Muscle of leg (tissue), 11 donors: Measurements from ENCODE around the gene SFRP2. TPM values are rescaled to one million over a fixed set of nuclear protein-coding genes. Genes with fewer than 3 reads are reported as not detected.

Source experiments
- DNase-seq: peaks from one replicate; pipeline ENCODE4 v3.0.0; 2013
- H3K27ac ChIP-seq: one replicate; pipeline ENCODE4 v1.5.1; 2013; ENCODE audit warnings: mild to moderate bottlenecking, low read length, control low read depth
- H3K27me3 ChIP-seq: one replicate; pipeline ENCODE4 v1.6.1; 2013; ENCODE audit warnings: low read length; ENCODE audit not compliant: control insufficient read depth, insufficient read depth
- H3K36me3 ChIP-seq: one replicate; pipeline ENCODE4 v1.6.1; 2013; ENCODE audit warnings: low read length; ENCODE audit not compliant: control insufficient read depth, insufficient read depth
- H3K4me1 ChIP-seq: one replicate; pipeline ENCODE4 v1.6.1; 2013; ENCODE audit warnings: low read length; ENCODE audit not compliant: control insufficient read depth, insufficient read depth
- H3K4me3 ChIP-seq: one replicate; pipeline ENCODE4 v1.5.1; 2013; ENCODE audit warnings: low read length, control low read depth
- H3K9me3 ChIP-seq: replicated peaks from 2 replicates; pipeline ENCODE4 v1.6.1; 2013; ENCODE audit warnings: low read depth, low read length; ENCODE audit not compliant: control insufficient read depth
- WGBS: methylation state at CpG from one replicate; pipeline ENCODE4 v1.1.5; 2013; ENCODE audit warnings: missing lambda C conversion rate; ENCODE audit not compliant: insufficient coverage; 5-methylcytosine and 5-hydroxymethylcytosine counted together
- polyA plus RNA-seq, 8 donors: library from polyadenylated mRNA; unstranded; fragments of 120-200 nt; gene quantifications; one replicate each; pipeline versions ENCODE4 v1.2.1 to v1.2.3, GENCODE V29; 2013; ENCODE audit warnings: inconsistent platforms in 1 of 8, low replicate concordance in 1 of 8; ENCODE audit not compliant: insufficient read length in 8 of 8, insufficient read depth in 1 of 8
- total RNA-seq: library from RNA; stranded (reverse); fragments of 120-200 nt; gene quantifications from one replicate; pipeline ENCODE4 v1.2.4, GENCODE V29; 2013

Gene SFRP2
- total and polyA plus RNA-seq, 9 donors, result 33.7 to 136 (median 70.1) TPM

DNA sequence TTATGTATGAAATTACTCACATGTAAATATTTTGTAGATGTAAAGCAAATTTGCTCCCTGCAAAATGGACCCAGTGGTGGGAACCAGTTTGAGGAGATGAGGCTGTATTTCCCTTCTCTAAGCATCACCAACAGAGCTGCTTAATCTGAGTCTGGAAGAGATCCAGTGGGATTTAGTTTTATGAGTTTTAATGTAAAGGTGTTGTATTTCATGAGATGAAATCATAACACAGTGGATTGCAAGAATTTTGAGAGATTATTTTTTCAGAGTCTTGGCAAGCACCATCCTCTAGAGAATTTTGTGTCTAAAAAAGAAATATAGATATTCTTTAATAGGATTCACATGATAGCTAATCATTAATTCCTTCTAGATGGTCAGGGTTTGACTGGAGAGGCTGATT is 35.6 kb upstream of the SFRP2 start:
- Histone ChIP-seq H3K4me3 (no peak overlapping the region), H3K4me1 (no peaks in the 10 kb centered on the region)
- DNase-seq, result peak; percentile 78

DNA sequence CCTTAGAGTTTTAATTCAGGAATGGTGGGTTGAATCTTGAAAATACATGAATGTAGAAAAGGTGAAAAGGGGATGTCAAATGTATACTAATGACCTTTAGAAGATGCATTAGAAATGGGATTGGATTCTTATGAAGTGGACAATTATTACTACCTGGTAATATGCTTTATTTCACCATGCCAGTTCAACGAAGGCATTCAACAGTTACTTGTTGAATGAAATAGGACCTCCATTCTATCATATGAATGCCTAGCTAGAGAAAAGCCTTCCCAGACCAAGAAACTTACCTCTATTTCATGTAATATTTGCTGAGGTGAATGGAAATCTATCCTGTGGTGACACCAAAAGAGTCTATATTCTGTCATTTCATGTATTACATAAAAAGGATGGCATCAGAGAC is 34.6 kb upstream of the SFRP2 start:
- Histone ChIP-seq H3K27ac (no peak overlapping the region), H3K4me3 (no peak overlapping the region), H3K27me3 (no peaks in the 10 kb centered on the region), H3K9me3 (no peaks in the 10 kb centered on the region), H3K36me3 (no peaks in the 10 kb centered on the region), H3K4me1 (no peaks in the 10 kb centered on the region)
- no CpG with 5 or more reads among the region's 1 CpG for WGBS
- no peak for DNase-seq

More for the DNA sequence above, 35.6 kb upstream of the SFRP2 start:
- Histone ChIP-seq H3K36me3 (no peaks in the 10 kb centered on the region), H3K9me3 (no peaks in the 10 kb centered on the region), H3K27ac (no peak overlapping the region), H3K27me3 (no peaks in the 10 kb centered on the region)

DNA sequence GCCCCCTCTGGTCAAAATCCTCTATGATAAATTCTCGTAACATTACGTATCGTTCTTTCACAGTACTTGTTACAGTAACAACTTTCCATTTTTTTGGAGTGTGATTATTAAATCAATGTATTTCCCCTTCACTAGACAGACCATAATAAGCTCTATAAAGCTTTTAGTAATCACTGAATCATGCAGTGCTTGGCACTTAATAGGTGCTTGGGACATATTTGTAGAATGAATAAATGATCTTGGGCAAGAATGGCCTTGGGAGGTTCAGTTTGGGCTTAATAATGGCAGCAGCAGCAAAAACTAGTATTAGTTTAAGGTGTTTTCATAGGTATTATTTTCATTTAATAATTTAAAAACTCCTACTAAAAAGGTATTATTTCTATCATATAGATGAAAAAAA is 33.4 kb upstream of the SFRP2 start:
- no CpG with 5 or more reads among the region's 3 CpGs for WGBS
- H3K27ac ChIP-seq, result no peak overlapping the region
- no peaks in the 10 kb centered on the region for H3K27me3 ChIP-seq
- no peaks in the 10 kb centered on the region for H3K4me1 ChIP-seq
- no peaks in the 10 kb centered on the region for H3K36me3 ChIP-seq
- no peaks in the 10 kb centered on the region for H3K9me3 ChIP-seq
- H3K4me3 ChIP-seq, result no peak overlapping the region
- DNase-seq, result no peak

DNA sequence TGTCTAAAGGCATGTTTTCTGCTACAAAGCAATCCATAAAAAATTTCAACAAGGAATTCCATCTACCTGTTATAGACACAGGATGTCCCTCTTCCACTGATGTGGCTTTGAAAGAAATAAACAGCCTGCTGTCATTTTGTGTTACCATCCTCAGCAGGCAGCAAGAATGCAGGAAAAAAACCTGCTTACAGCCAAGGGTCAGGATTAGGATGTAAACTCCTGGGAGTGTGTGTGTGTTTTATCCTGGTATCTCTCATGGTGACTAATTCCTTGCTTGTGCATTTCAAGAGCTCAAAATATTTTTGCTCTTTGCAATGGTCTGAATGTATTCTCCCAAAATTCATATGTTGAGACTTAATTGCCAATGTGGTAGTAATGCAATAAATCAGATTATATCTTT is 28.6 kb upstream of the SFRP2 start:
- no peaks in the 10 kb centered on the region for H3K27me3 ChIP-seq
- no peak for DNase-seq
- no peaks in the 10 kb centered on the region for H3K9me3 ChIP-seq
- H3K27ac ChIP-seq, result no peak overlapping the region
- H3K4me1 ChIP-seq, result no peaks in the 10 kb centered on the region
- H3K4me3 ChIP-seq, result no peak overlapping the region
- no peaks in the 10 kb centered on the region for H3K36me3 ChIP-seq

DNA sequence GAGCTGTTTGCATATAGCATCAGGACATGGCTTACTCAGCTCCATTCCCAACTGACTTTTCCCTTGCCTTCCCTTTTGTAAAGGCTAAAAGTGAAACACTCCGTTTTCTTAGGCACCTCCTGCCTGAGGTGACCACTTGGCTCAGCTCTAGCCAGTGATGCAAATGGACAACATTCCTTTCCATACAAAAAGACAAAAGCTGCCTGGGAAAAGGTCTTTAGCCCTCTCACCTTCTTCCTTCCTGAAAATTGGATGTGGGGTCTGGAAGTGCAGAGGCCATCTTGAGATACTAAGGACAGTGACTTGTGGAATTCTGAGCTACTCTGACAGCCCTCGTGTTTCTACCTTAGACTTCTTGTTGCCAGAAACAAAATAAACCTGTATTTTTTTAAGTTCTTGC is 27.7 kb upstream of the SFRP2 start:
- H3K9me3 ChIP-seq, result no peaks in the 10 kb centered on the region
- H3K27me3 ChIP-seq, result no peaks in the 10 kb centered on the region
- no peaks in the 10 kb centered on the region for H3K36me3 ChIP-seq
- no peaks in the 10 kb centered on the region for H3K4me1 ChIP-seq
- no peak overlapping the region for H3K4me3 ChIP-seq
- no peak overlapping the region for H3K27ac ChIP-seq
- no peak for DNase-seq
- no CpG with 5 or more reads among the region's 2 CpGs for WGBS

DNA sequence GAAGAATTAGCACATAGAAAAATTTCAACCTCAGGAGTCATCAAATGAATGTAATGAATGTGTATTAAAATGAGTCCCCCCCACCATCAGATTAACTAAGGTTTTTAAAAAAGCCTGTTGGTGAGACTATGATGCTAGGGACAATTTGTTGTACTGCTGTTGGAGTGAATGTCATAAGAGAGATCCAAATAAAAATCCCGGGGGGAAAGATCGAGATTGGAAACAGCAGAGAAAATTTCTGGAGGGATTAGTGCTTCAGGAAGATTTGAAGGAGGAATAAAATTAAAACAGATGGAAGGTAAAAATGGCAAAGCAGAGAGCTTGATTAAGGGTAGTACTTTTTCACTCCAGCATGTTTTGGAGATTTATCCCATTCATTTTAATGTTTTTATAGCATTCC is 25.9 kb upstream of the SFRP2 start:
- Histone ChIP-seq H3K4me1 (no peaks in the 10 kb centered on the region), H3K4me3 (no peak overlapping the region), H3K27ac (no peak overlapping the region), H3K36me3 (no peaks in the 10 kb centered on the region), H3K9me3 (no peaks in the 10 kb centered on the region), H3K27me3 (no peaks in the 10 kb centered on the region)
- DNase-seq, result peak; percentile 59
- 55% methylated on average over 2 of the region's 2 CpGs for WGBS

DNA sequence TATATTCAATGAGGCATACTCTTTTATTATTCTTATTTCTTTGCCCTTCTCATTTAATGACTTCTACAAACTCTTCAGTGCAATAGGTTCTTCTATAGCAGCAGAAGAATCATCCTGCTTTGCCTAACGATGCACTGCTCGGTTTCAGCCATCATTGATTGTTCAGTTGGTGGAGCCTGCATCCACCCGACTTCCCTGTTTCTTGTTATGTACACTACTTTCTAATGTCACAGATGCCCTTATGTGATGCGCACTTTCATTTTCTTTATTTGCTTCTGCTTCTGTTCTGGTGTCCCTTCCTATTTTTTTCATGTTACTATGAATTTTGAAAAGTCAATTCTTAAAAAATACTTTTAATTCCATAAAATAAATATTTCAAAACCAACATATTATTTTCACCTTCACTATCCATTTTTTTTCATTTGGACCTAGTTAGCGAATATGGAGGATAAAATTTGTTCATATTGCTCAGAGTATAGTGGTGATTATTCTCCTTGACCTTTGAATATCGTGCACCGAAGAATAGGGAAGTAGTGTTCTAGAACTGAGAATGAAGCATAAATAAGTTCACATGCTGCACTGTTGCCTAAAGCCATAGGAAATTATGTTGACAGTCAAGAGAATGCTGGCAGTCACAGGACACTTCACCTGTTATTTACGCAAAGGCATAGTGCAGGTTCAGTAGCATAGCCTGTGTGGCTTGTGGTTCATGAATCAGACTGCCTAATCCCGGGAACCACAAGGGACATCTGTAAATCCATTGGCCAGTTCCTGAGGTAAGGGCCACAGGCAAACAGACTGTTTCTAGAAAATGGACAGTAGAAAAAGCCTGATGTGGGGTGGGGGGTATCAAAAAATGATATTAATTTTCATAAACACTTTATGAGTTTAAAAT is 21.3 kb upstream of the SFRP2 start:
- peaks cover 2% of the 10 kb centered on the region for H3K9me3 ChIP-seq
- H3K4me1 ChIP-seq, result no peaks in the 10 kb centered on the region
- WGBS, result 83% methylated on average over 7 of the region's 9 CpGs
- H3K27me3 ChIP-seq, result no peaks in the 10 kb centered on the region
- H3K4me3 ChIP-seq, result no peak overlapping the region
- no peaks in the 10 kb centered on the region for H3K36me3 ChIP-seq
- no peak for DNase-seq
- no peak overlapping the region for H3K27ac ChIP-seq

DNA sequence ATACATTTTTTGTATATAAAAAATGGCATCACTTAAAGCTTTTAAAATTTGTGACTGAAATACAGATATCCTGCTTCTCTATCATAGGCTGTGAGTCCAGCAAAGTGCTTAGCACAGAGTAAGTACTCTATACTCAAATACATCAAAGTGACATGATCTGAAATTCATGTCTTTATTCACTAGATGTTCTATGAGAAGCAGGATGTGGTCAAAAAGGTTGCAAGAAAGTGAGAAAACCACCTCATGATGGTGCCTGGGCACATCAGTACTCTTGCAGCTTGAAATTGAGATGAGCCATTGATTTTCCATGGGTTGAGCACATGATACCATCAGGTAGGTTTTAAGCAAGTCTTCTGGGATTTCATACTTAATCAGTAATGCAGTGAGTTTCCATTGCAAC is 20.4 kb upstream of the SFRP2 start:
- H3K27ac ChIP-seq, result no peak overlapping the region
- peaks cover 2% of the 10 kb centered on the region for H3K9me3 ChIP-seq
- no peaks in the 10 kb centered on the region for H3K27me3 ChIP-seq
- no peak for DNase-seq
- H3K4me3 ChIP-seq, result no peak overlapping the region
- H3K4me1 ChIP-seq, result peaks cover 3% of the 10 kb centered on the region
- H3K36me3 ChIP-seq, result no peaks in the 10 kb centered on the region

DNA sequence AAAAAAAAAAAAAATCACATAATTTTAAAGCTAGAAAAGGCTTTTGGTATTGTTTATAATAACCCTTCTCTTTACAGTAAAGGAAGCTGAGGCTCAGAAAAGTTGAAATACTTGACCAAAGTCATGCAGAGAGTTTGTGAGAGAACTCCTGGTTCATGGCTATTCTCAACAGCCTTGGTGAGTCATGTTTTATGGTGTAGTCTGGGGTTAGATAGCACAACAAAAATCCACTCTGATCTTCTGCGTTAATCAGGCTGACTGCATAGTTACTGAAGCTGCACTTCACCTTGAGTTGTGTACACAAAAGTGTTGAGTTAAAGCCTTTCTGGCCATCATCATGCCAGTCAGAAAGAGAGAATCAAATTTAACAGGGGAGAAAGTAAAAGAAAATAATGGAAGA is 19.3 kb upstream of the SFRP2 start:
- WGBS, result 67% methylated on average over 1 of the region's 1 CpG
- DNase-seq, result no peak

DNA sequence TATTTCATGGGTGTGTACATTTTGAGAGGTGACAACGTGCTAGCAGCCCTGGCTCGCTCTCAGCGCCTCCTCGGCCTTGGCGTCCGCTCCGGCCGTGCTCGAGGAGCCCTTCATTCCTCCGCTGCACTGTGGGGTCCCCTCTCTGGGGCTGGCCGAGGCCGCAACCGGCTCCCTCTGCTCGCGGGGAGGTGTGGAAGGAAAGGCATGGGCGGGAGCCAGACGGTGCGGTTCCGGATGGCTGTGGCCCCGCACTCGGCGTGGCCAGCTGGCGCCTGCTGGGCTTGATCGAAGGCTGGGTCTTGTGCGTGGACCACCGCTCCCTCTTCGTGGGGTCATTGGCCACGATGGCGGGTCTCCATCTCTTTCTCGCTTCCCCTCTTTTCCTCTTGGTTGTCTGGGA is 17.2 kb upstream of the SFRP2 start:
- H3K4me3 ChIP-seq, result no peak overlapping the region
- no peak for DNase-seq

More for the DNA sequence above, 19.3 kb upstream of the SFRP2 start:
- Histone ChIP-seq H3K9me3 (peaks cover 2% of the 10 kb centered on the region), H3K27me3 (no peaks in the 10 kb centered on the region), H3K27ac (no peak overlapping the region), H3K36me3 (no peaks in the 10 kb centered on the region), H3K4me1 (peaks cover 3% of the 10 kb centered on the region), H3K4me3 (no peak overlapping the region)

DNA sequence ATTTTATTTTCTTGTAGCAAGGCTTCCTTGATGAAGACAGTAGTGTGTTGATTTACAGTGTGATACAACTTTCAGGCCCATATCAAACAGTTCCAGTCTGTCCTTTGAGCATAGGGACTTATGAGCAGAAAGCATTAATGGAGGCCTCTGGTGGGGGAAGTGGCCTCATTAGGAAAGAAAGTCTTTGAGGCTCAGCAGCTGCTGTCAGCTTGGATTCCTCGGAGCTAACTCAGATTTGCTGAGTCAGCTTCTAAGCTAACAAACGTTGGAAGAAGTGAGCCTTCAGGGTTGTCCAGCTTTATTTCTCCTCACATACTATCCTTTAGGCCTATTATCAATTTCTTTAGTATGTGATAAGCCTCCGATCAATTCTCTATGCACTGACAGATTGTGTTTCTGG is 15.8 kb upstream of the SFRP2 start:
- no peaks in the 10 kb centered on the region for H3K36me3 ChIP-seq
- H3K9me3 ChIP-seq, result peaks cover 2% of the 10 kb centered on the region
- 100% methylated on average over 1 of the region's 3 CpGs for WGBS
- peaks cover 3% of the 10 kb centered on the region for H3K4me1 ChIP-seq
- no peak overlapping the region for H3K4me3 ChIP-seq
- H3K27ac ChIP-seq, result no peak overlapping the region
- DNase-seq, result peak; percentile 34
- no peaks in the 10 kb centered on the region for H3K27me3 ChIP-seq

More for the DNA sequence above, 17.2 kb upstream of the SFRP2 start:
- H3K36me3 ChIP-seq, result no peaks in the 10 kb centered on the region
- H3K27me3 ChIP-seq, result no peaks in the 10 kb centered on the region
- 92% methylated on average over 26 of the region's 30 CpGs for WGBS
- H3K4me1 ChIP-seq, result peaks cover 3% of the 10 kb centered on the region
- H3K27ac ChIP-seq, result no peak overlapping the region
- H3K9me3 ChIP-seq, result peaks cover 2% of the 10 kb centered on the region
